GM12878 (cell line): Measurements from ENCODE around the gene NME7. TPM values are rescaled to one million over a fixed set of nuclear protein-coding genes. Genes with fewer than 3 reads are reported as not detected.

Experiments
- ATAC-seq: fragments of 200-7000 bp; cut with Tn5 transposase; 3 replicates; pipeline ENCODE4 v1.9.1; 2020; ENCODE audit warnings: mild to moderate bottlenecking, moderate library complexity
- BruUV-seq: library from RNA; stranded (reverse); fragments of 400-500 nt; replicated peaks from 2 replicates; lab custom pipeline; 2021; lab: Mats Ljungman, UMichigan
- CTCF ChIA-PET: fragments of 300-600 bp; sonication (Branson Sonifier 250); formaldehyde crosslinking; extraction: SDS; loops from one replicate; lab custom pipeline; 2021; ENCODE audit warnings: inconsistent platforms; lab: Yijun Ruan, JAX
- POLR2A ChIA-PET: fragments of 350-600 bp; formaldehyde crosslinking; extraction: SDS; loops from one replicate; lab custom pipeline; 2021; ENCODE audit warnings: inconsistent platforms; lab: Charles Lee
- RAD21 ChIA-PET: fragments of 300-600 bp; sonication (Branson Sonifier 250); formaldehyde crosslinking; loops from one replicate; lab custom pipeline; 2023; ENCODE audit warnings: antibody characterized with exemption; ENCODE audit not compliant: unreplicated experiment; lab: Charles Lee
- SMC1A ChIA-PET: fragments of 300-600 bp; sonication (Branson Sonifier 250); formaldehyde crosslinking; loops from one replicate; lab custom pipeline; 2023; ENCODE audit not compliant: unreplicated experiment, uncharacterized antibody; lab: Charles Lee
- DNase-seq: peaks from one replicate; pipeline ENCODE4 v3.0.0-alpha.2; 2011; ENCODE audit warnings: low read depth, low spot score
- FAIRE-seq: peaks from 3 replicates; lab custom pipeline; 2011; peaks lifted over from hg19 to GRCh38; lab: Jason Lieb, UNC
- H2AFZ ChIP-seq: 2 replicates; pipeline ENCODE4 v1.6.0; 2011; ENCODE audit warnings: low read depth, low read length, control low read depth; ENCODE audit not compliant: control insufficient read depth
- H3K27ac ChIP-seq: 2 replicates; pipeline ENCODE4 v1.5.1; 2011; ENCODE audit warnings: control low read depth; ENCODE audit not compliant: control insufficient read depth, insufficient read depth
- H3K27me3 ChIP-seq, 2 experiments: replicated peaks in 1 of 2; 2 replicates each; pipeline versions ENCODE4 v1.6.0 to v1.6.1; 2011; ENCODE audit warnings: low read length in 1 of 2; ENCODE audit not compliant: control insufficient read depth in 2 of 2, insufficient read depth in 2 of 2
- H3K36me3 ChIP-seq, 2 experiments: 2 replicates each; pipeline ENCODE4 v1.5.1; 2011; ENCODE audit warnings: low read length in 1 of 2; ENCODE audit not compliant: control insufficient read depth in 2 of 2, insufficient read depth in 2 of 2
- H3K4me1 ChIP-seq: 2 replicates; pipeline ENCODE4 v1.6.1; 2011; ENCODE audit warnings: mild to moderate bottlenecking, low read length, moderate library complexity, mixed read lengths; ENCODE audit not compliant: control insufficient read depth, insufficient read depth
- H3K4me2 ChIP-seq: 2 replicates; pipeline ENCODE4 v1.6.0; 2011; ENCODE audit warnings: control low read depth; ENCODE audit not compliant: control insufficient read depth, insufficient read depth
- H3K4me3 ChIP-seq: fragments of 200-600 bp; sonication (generic); 2 replicates; pipeline ENCODE4 v1.5.1; 2016
- H3K79me2 ChIP-seq: 2 replicates; pipeline ENCODE4 v1.6.0; 2011; ENCODE audit warnings: low read length; ENCODE audit not compliant: control insufficient read depth, insufficient read depth
- H3K9ac ChIP-seq: 2 replicates; pipeline ENCODE4 v1.8.0; 2011; ENCODE audit warnings: low read length, control low read depth, mixed read lengths; ENCODE audit not compliant: control insufficient read depth, insufficient read depth
- H3K9me3 ChIP-seq: replicated peaks from 3 replicates; pipeline ENCODE4 v1.5.1; 2011; ENCODE audit warnings: mild to moderate bottlenecking, low read length; ENCODE audit not compliant: control insufficient read depth, insufficient read depth
- H4K20me1 ChIP-seq: 2 replicates; pipeline ENCODE4 v1.6.0; 2011; ENCODE audit not compliant: control insufficient read depth, insufficient read depth
- BCL3 ChIP-seq: IDR thresholded peaks from 2 replicates; pipeline ENCODE4 v1.6.1; 2011; ENCODE audit warnings: borderline replicate concordance, low read depth, mild to moderate bottlenecking, moderate library complexity, low read length; ENCODE audit not compliant: insufficient read depth, poor library complexity, severe bottlenecking
- BCLAF1 ChIP-seq: fragments of 450-650 bp; IDR thresholded peaks from 2 replicates; pipeline ENCODE4 v1.6.1; 2017; ENCODE audit warnings: antibody characterized with exemption, mild to moderate bottlenecking, moderate library complexity
- CHD1 ChIP-seq: IDR thresholded peaks from 2 replicates; pipeline ENCODE4 v1.6.1; 2012; ENCODE audit warnings: low read depth, low read length, improper control_type of control experiment
- CHD4 ChIP-seq: fragments of 200-600 bp; sonication (generic); IDR thresholded peaks from 2 replicates; pipeline ENCODE4 v1.6.1; 2016; ENCODE audit warnings: mild to moderate bottlenecking
- HDAC6 ChIP-seq: fragments of 200-600 bp; sonication (generic); IDR thresholded peaks from one replicate; pipeline ENCODE4 v1.8.0; 2017; ENCODE audit warnings: antibody characterized with exemption; ENCODE audit not compliant: unreplicated experiment
- LARP7 ChIP-seq: fragments of 450-650 bp; IDR thresholded peaks from 2 replicates; pipeline ENCODE4 v1.6.1; 2017; ENCODE audit warnings: mild to moderate bottlenecking
- MLLT1 ChIP-seq: fragments of 450-650 bp; IDR thresholded peaks from 2 replicates; pipeline ENCODE4 v1.6.1; 2016; ENCODE audit warnings: mild to moderate bottlenecking
- MYC ChIP-seq: IDR thresholded peaks from 2 replicates; pipeline ENCODE4 v1.6.1; 2011; ENCODE audit warnings: mild to moderate bottlenecking, low read length, moderate library complexity, inconsistent platforms; ENCODE audit not compliant: insufficient read depth, insufficient replicate concordance, insufficient read length, severe bottlenecking
- NBN ChIP-seq: fragments of 450-650 bp; IDR thresholded peaks from 2 replicates; pipeline ENCODE4 v1.6.1; 2016
- NKRF ChIP-seq: fragments of 450-650 bp; conservative IDR thresholded peaks from 2 replicates; pipeline ENCODE4 v1.6.1; 2017; ENCODE audit warnings: mild to moderate bottlenecking, moderate library complexity
- TAF1 ChIP-seq: IDR thresholded peaks from 2 replicates; pipeline ENCODE4 v1.6.1; 2011; ENCODE audit warnings: mild to moderate bottlenecking, low read depth, low read length, borderline replicate concordance
- TCF7 ChIP-seq: IDR thresholded peaks from 2 replicates; pipeline ENCODE4 v1.6.1; 2014; ENCODE audit warnings: antibody characterized with exemption, borderline replicate concordance
- ZNF207 ChIP-seq: fragments of 450-650 bp; IDR thresholded peaks from 2 replicates; pipeline ENCODE4 v1.6.1; 2014; ENCODE audit warnings: antibody characterized with exemption, mild to moderate bottlenecking, borderline replicate concordance
- ZZZ3 ChIP-seq: IDR thresholded peaks from 2 replicates; pipeline ENCODE4 v1.6.1; 2011; ENCODE audit warnings: low read depth; ENCODE audit not compliant: control insufficient read depth, insufficient read length
- WGBS: methylation state at CpG from one replicate; pipeline ENCODE4 v1.1.6; 2016; ENCODE audit warnings: low lambda C conversion rate; ENCODE audit not compliant: insufficient replicate concordance, insufficient coverage; ENCODE audit errors: missing lambda C conversion rate; 5-methylcytosine and 5-hydroxymethylcytosine counted together
- in situ Hi-C: fragments of 300-500 bp; cut with MboI; formaldehyde crosslinking; loops from 9 replicates; pipeline ENCODE4 v1.14.3; 2018; ENCODE audit warnings: mixed read lengths
- intact Hi-C: fragments of 100-400 bp; cut with micrococcal nuclease; formaldehyde crosslinking; loops from one replicate; pipeline ENCODE4 v1.14.2; 2022; ENCODE audit not compliant: unreplicated experiment
- polyA plus RNA-seq, 11 experiments: library from polyadenylated mRNA; depleted of rRNA in 4 of 11; unstranded in 6 of 11; stranded (reverse) in 5 of 11; fragments of >200 nt; fragmentation: Nextera tagmentation in 4 of 11; fragmentation: Illumina TruSeq in 1 of 11; extraction: Ambion mirVana in 4 of 11; extraction: Trizol in 1 of 11; gene quantifications; 1 replicate in 1 of 11; 2 replicates in 10 of 11; pipeline versions ENCODE4 v1.2.1 to v1.2.3, GENCODE V29; 2011 to 2016; ENCODE audit warnings: inconsistent platforms in 2 of 11, missing spikeins in 2 of 11, low read depth in 1 of 11
- total RNA-seq, 4 experiments: library from RNA; depleted of rRNA in 3 of 4; stranded (reverse); fragments of >200 nt in 3 of 4; fragmentation: Illumina TruSeq in 1 of 4; extraction: Trizol in 1 of 4; gene quantifications; 2 replicates each; pipeline versions ENCODE4 v1.2.1 to v1.2.3, GENCODE V29; 2013 to 2021

NME7 gene
- total and polyA plus RNA-seq, 10 of the 15 experiments (the other 5 are each of a cell fraction or from before 2014, with no cell fraction given), result 1.5 to 15.6 (median 7.2) TPM

GRCh38 chr1:169141356-169141755 is 226.2 kb downstream of the NME7 start:
- Histone ChIP-seq H3K27ac (no peak overlapping the region), H3K9me3 (no peaks in the 10 kb centered on the region), H3K4me3 (no peak overlapping the region), H3K9ac (no peak overlapping the region), H3K79me2 (no peaks in the 10 kb centered on the region), H3K4me2 (no peak overlapping the region), H3K27me3 (no peaks in the 10 kb centered on the region), H3K36me3 (no peaks in the 10 kb centered on the region), H4K20me1 (no peaks in the 10 kb centered on the region), H2AFZ (no peak overlapping the region), H3K4me1 (peaks cover 3% of the 10 kb centered on the region; the same call in 1 of the 2 replicates)
- WGBS, result 80% methylated on average over 3 of the region's 3 CpGs
- RAD21 ChIA-PET, result interaction anchor here (0.7 to 1.4 kb wide), 2 partner anchors 20 to 407 kb away, joined by 3 to 4 read pairs; no protein-coding TSS in a partner anchor
- FAIRE-seq, result no peak
- DNase-seq, result no peak
- no TSS peak for BruUV-seq
- intact Hi-C loops (no loop called here), in situ Hi-C loops (no loop called here)
- POLR2A ChIA-PET, result interaction anchor here (1.0 kb wide), 1 partner anchor 25 kb away, joined by 3 read pairs; no protein-coding TSS in a partner anchor
- SMC1A ChIA-PET, result interaction anchor here (0.9 to 2.1 kb wide), 4 partner anchors 9 to 29 kb away, joined by 3 to 5 read pairs (median 4); no protein-coding TSS in a partner anchor
- CTCF ChIA-PET, result interaction anchor here (1.1 to 1.7 kb wide), 4 partner anchors 11 to 702 kb away, joined by 3 to 5 read pairs (median 4); no protein-coding TSS in a partner anchor
- ATAC-seq, result no peak
- no peak for TF ChIP-seq BCLAF1
- TF ChIP-seq CHD1, result no peak
- no peak for TF ChIP-seq NBN
- no peak for TF ChIP-seq BCL3
- TF ChIP-seq MLLT1, result no peak
- TF ChIP-seq LARP7, result no peak
- no peak for TF ChIP-seq NKRF
- TF ChIP-seq CHD4, result no peak
- TF ChIP-seq TCF7, result no peak
- no peak for TF ChIP-seq ZZZ3
- no peak for TF ChIP-seq ZNF207
- TF ChIP-seq MYC, result no peak
- no peak for TF ChIP-seq TAF1
- TF ChIP-seq HDAC6, result no peak
